ENCODE measurements around the gene PTCD3.

Gene PTCD3

GRCh38 chr2:86185517-86186212 is 79.6 kb downstream of the PTCD3 start:
- no peak overlapping the region for H3K4me3 ChIP-seq (ENCODE audit: low read length)
- no peak for TF ChIP-seq CTCF (conservative IDR thresholded peaks at IDR 0.05; ENCODE audit: low read length)
- DNase-seq (ENCODE audit: low read depth), result no peak

GRCh38 chr2:86186431-86186830 is 80.4 kb downstream of the PTCD3 start:
- TF ChIP-seq CTCF (conservative IDR thresholded peaks at IDR 0.05; ENCODE audit: low read length), result no peak
- H3K4me3 ChIP-seq (ENCODE audit: low read length), result no peak overlapping the region
- no peak for DNase-seq (ENCODE audit: low read depth)

GRCh38 chr2:86189782-86190416 is 83.9 kb downstream of the PTCD3 start:
- no peak for DNase-seq (ENCODE audit: low read depth)
- H3K4me3 ChIP-seq (ENCODE audit: low read length), result no peak overlapping the region
- TF ChIP-seq CTCF (conservative IDR thresholded peaks at IDR 0.05; ENCODE audit: low read length), result no peak

All from AG10803 (cell line).